IPS DF 19.7 (cell line): Measurements from ENCODE around the gene ZNF618.

Experiments used
- DNase-seq: peaks from one replicate; pipeline ENCODE4 v3.0.0-alpha.2; 2013; ENCODE audit warnings: low read depth, low spot score

Gene ZNF618

GRCh38 chr9:113876151-113876992 is at the start of gene ZNF618:
Gene ZNF618 (plus strand): TSS chr9:113876309. CDS start chr9:113876381, 72 bp downstream.
- no peak for DNase-seq

GRCh38 chr9:113828221-113828620 is 47.9 kb upstream of the ZNF618 start:
- DNase-seq: no peak

- DNase-seq: no peak
These were observed 38.8 kb upstream of the ZNF618 start for GRCh38 chr9:113837334-113837733.

- no peak for DNase-seq
These were observed 34.0 kb upstream of the ZNF618 start for GRCh38 chr9:113842086-113842485.

- no peak for DNase-seq
These were observed 31.6 kb upstream of the ZNF618 start for GRCh38 chr9:113844466-113844865.

- DNase-seq: no peak
These were observed 24.8 kb upstream of the ZNF618 start for GRCh38 chr9:113851359-113851758.

GRCh38 chr9:113851873-113852272 is 24.2 kb upstream of the ZNF618 start:
- DNase-seq: no peak

GRCh38 chr9:113853333-113853732 is 22.8 kb upstream of the ZNF618 start:
- DNase-seq: no peak

- DNase-seq: no peak
These were observed 21.8 kb upstream of the ZNF618 start for GRCh38 chr9:113854310-113854709.

GRCh38 chr9:113857875-113858274 is 18.2 kb upstream of the ZNF618 start:
- DNase-seq: no peak

GRCh38 chr9:113858282-113858681 is 17.8 kb upstream of the ZNF618 start:
- no peak for DNase-seq

GRCh38 chr9:113863345-113863744 is 12.8 kb upstream of the ZNF618 start:
- DNase-seq: no peak

GRCh38 chr9:113868501-113868900 is 7.6 kb upstream of the ZNF618 start:
- DNase-seq: no peak

GRCh38 chr9:113872485-113873143 is 3.5 kb upstream of the ZNF618 start:
- DNase-seq: no peak

GRCh38 chr9:113873446-113873845 is 2.7 kb upstream of the ZNF618 start:
- DNase-seq: no peak

- DNase-seq: no peak
These were observed 2.2 kb upstream of the ZNF618 start for GRCh38 chr9:113873926-113874325.

GRCh38 chr9:113875459-113876150 is 504 bp upstream of the ZNF618 start:
- DNase-seq: no peak

- DNase-seq: no peak
These were observed 872 bp downstream of the ZNF618 start for GRCh38 chr9:113876993-113877368.

- no peak for DNase-seq
These were observed 3.2 kb downstream of the ZNF618 start for GRCh38 chr9:113879318-113879717.

GRCh38 chr9:113879911-113880310 is 3.8 kb downstream of the ZNF618 start:
- DNase-seq: no peak

GRCh38 chr9:113882181-113882580 is 6.1 kb downstream of the ZNF618 start:
- no peak for DNase-seq

GRCh38 chr9:113882636-113883164 is 6.6 kb downstream of the ZNF618 start:
- DNase-seq: no peak
